T-helper 2 cell treated with Interferon-gamma antibody and Interleukin-4, amounts not matched to agents 100 ng/mL and 5 ng/mL, for 36 hours (primary cell): Measurements from ENCODE around the gene GIMAP4. TPM values are rescaled to one million over a fixed set of nuclear protein-coding genes. Genes with fewer than 3 reads are reported as not detected.
"Not testable (repeated sequence)": the region's sequence is repeated elsewhere in the genome, so short reads cannot be mapped to it uniquely, and the experiment has no call there.

Source experiments
- intact Hi-C: fragments of 100-400 bp; cut with micrococcal nuclease; formaldehyde crosslinking; loops from one replicate; pipeline ENCODE4 v1.15.1; 2023
- total RNA-seq: library from RNA; stranded (reverse); gene quantifications from 2 replicates; pipeline ENCODE4 v1.2.3, GENCODE V29; 2022

The GIMAP4 gene
- total RNA-seq, result 198 TPM in 2 replicates

DNA sequence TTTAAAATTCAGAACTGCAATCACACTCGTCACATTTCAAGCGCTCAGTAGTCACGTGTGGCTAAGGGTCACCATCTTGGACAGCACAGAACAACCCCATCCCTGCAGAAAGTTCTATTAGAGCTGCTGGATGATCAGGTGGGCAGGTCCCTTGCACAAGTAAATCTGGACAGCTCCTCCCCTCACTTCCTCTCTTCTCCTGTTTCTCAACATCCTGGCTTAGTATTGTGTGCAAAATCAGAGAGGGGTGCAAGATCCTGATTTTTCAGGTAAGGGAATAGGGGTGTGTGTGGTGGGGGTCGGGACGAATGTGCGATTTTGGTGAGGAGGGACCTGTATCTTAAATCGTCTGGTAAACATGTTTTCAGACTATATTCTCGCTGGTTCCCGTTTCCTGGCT, at the start of gene GIMAP4:
Gene GIMAP4, plus strand, starts transcription at position 222 of the 400 bp plus-strand sequence. CDS start 2,512 bp downstream, outside the sequence.
- intact Hi-C loops, result loop anchor here (2.0 to 5.0 kb wide), 3 partner anchors 65 to 170 kb away; partner anchors contain the start of genes GIMAP5, GIMAP6 and GIMAP8

DNA sequence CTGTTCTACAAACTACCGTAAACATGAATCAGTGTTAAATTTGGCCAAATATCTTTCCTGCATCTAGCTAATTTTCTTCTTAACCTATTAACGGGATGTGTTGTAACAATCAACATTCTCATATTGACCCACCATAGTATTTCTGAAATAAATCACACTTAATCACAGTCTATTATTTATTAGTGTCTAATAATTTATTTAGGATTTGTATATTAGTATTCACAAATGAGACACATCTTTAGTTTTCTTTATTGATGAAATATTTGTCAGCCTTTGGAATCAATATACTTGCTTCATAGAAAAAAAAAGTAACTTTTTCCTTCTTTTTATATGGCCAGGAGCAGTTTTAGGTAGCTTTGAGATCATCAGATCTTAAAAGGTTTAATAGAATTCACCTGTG, 47.9 kb upstream of the GIMAP4 start:
- intact Hi-C loops, result loop anchor here (2.0 to 5.0 kb wide), 3 partner anchors 37 to 168 kb away; partner anchors contain the start of gene GIMAP2

DNA sequence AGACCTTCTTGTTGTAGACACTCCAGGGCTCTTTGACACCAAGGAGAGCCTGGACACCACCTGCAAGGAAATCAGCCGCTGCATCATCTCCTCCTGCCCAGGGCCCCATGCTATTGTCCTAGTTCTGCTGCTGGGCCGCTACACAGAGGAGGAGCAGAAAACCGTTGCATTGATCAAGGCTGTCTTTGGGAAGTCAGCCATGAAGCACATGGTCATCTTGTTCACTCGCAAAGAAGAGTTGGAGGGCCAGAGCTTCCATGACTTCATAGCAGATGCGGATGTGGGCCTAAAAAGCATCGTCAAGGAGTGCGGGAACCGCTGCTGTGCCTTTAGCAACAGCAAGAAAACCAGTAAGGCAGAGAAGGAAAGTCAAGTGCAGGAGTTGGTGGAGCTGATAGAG, 47.0 kb upstream of the GIMAP4 start:
- intact Hi-C loops, result no loop called here

DNA sequence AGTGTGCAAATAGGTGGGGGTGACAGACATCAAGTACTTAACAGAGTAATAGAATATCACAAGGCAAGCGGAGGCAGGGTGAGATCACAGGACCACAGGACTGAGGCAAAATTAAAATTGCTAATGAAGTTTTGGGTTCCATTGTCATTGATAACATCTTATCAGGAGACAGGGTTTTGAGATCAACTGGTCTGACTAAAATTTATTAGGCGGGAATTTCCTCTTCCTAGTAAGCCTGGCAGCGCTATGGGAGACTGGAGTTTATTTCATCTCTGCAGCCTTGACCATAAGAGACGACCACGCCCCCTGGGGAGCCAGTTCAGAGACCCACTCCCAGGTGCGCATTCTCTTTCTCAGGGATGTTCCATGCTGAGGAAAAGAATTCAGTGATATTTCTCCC, 44.3 kb upstream of the GIMAP4 start:
- intact Hi-C loops, result not testable (repeated sequence)

DNA sequence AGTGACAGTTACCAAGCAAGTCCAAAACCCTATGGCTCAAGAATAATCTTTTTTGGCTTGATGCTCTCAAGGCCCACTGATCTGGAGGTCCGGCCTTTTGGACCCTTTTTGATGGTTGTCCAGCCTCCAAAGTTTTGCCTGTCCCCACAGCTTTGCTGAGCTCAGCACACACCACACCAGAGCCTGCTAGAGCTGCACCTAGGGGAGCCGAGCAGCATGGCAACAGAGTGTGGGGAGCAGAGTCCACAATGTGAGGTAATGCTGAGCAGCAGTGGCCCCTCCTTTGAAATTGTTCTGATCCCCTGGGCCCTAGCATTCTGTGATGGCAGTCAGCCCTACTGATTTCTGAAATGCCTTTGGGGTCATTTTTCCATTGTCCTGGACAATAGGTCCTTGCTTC, 43.2 kb upstream of the GIMAP4 start:
- intact Hi-C loops, result no loop called here

DNA sequence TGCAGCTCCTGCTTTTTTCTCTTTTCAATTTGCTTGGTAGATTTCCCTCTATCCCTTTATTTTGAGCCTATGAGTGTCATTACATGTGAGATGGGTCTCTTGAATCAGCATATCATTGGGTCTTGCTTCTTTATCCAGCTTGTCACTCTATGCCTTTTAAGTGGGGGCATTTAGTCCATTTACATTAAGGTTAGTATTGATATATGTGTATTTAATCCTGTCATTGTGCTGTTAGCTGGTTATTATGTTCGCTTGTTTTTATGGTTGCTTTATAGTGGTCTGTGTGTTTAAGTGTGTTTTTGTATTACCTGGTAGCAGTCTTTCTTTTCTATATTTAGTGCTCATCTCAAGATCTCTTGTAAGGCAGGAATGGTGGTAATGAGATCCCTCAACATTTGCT, 35.5 kb upstream of the GIMAP4 start:
- intact Hi-C loops, result no loop called here

DNA sequence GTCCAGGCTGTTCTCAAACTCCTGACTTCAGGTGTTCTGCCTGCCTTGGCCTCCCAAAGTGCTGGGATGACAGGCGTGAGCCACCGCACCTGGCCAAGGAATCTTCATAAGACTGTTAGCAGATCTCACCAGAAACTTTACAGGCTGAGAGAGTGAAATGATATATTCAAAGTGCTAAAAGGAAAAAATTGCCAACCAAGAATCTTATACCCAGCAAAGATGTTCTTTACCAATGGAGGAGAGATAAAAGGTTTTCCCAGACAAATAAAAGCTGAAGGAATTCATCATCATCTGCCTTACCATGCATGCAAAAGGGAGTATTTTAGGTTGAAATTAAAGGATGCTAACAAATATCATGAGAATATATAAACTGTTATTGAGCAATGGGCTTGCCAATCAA, 28.9 kb upstream of the GIMAP4 start:
- intact Hi-C loops, result no loop called here

DNA sequence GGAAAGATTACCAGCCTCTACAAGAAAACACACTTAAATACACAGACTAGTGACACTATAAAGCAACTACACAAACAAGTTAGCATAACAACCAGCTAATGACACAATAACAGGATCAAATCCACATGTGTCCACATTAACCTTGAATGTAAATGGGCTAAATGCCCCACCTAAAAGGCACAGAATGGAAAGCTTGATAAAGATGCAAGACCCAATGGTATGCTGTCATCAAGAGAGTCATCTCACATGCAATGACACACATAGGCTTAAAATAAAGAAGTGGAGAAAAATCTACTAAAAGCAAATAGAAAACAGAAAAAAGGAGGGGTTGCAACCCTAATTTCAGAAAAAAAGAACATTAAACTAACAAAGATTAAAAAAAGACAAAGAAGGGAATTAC, 14.0 kb upstream of the GIMAP4 start:
- intact Hi-C loops, result no loop called here

DNA sequence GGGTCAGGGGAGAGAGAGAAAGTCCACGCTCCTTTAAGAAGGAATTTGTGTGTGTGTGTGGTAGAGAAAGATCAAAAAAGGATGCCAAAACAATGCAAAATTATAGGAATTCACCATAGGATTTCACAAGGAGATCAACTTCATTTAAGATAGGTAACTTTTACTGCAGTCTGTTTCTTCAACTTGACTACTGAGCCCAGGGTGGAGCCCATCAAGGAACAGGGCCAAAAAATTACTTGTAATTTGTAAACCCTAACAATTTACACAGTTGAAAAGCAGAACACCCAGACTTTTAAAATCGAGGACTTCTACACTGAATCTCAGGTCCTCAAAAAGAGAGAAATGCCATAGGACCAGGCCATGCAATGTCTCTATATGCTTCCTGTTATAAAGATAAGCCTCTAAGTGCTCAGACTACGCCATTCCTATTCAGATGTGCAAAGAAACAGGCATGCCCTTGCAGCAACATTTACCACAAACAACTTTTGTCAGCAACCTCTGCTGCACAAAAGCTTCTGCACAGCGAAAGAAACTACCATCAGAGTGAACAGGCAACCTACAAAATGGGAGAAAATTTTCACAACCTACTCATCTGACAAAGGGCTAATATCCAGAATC, 10.6 kb upstream of the GIMAP4 start:
- intact Hi-C loops, result loop anchor here (2.0 kb wide), 1 partner anchor 38 kb away; no protein-coding TSS in a partner anchor

DNA sequence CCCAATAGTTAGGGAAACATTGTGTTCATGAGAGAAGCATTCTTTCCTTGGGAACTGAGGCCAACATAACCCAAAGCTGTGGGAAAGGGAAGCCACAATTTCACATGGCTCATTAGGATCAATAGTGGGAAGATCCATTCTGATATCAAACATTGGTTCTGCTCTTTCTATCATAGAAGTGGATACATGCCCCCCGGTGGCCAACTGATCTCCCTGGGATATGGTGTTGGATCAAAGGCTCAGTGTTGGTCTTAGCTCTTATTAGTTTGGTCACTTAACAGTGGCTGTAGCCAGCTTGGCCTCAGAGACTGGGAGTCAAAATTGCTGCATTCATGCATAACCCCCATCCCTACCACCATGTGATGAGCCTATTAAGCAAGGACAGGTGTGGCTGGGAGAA, 6.7 kb upstream of the GIMAP4 start:
- intact Hi-C loops, result no loop called here

DNA sequence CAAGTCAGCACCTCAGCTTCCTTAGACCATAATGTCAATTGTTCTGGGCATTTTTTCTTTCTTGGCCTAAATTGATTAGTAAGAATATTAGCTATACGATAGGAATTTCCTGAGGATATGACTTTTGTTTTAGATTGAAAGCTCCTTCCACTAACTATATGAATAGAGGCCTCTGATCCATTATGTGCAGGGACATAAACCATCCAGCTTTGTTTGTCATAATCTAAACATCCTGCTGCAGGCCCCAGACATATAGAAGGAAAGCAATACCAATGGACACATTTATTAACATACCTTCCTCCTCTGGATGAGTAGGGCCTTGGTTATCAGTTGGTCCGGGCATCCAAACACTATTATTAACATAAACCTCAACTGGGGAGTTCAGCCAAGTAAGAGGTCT, 4.3 kb upstream of the GIMAP4 start:
- intact Hi-C loops, result no loop called here

DNA sequence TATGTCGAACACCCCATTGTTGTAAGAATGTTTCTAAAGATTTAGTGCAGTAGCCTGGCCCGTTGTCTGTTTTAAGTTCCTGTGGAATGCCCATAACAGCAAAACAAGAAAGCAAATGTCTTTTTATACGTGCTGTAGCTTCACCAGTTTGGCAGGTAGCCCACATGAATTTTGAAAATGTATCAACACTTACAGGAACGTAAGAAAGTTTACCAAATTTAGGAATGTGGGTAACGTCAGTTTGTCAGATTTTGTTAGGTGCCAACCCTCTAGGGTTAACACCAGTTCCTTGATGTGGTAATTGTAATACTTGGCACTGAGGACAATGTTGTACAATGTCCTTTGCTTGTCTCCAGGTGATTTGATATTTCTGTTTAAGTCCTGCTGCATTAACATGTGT, 3.2 kb upstream of the GIMAP4 start:
- intact Hi-C loops, result no loop called here

DNA sequence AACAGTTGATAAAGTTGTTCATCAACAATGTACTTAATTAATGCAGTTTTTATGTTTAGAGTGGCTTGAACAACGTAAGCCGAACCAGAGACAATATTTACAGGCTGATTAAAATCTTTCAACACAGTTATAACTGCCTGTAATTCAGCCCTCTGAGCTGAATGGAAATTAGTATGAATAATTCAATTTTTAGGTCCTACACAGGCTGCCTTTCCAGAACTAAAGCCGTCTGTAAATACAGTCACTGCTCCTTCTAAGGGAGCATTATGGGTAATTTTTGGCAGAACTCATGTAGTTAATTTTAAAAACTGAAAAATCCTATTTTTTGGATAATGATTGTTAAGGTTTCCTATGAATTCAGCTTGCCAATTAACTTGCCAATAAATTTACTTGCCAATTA, 2.6 kb upstream of the GIMAP4 start:
- intact Hi-C loops, result no loop called here

DNA sequence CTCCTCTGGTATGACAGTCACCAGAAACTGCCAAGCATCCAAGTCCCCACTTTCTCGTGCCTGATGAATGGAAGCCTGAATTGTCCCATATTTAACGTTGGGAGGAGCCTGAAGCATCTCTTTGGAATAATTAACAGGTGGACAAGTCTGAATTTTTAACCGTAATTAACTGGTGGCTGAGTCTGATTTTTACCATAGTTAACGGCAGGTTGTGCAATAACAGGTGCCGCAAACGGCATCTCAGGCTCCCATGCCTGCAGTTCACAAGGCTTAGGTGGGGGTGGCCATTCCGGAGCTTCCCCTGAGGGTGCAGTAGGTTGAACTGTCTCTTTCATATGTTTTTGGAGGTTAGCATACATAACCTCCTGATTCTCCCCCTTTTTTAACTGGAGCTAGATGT, 2.0 kb upstream of the GIMAP4 start:
- intact Hi-C loops, result loop anchor here (5.0 kb wide), 2 partner anchors 67 to 172 kb away; partner anchors contain the start of genes GIMAP5 and GIMAP6

DNA sequence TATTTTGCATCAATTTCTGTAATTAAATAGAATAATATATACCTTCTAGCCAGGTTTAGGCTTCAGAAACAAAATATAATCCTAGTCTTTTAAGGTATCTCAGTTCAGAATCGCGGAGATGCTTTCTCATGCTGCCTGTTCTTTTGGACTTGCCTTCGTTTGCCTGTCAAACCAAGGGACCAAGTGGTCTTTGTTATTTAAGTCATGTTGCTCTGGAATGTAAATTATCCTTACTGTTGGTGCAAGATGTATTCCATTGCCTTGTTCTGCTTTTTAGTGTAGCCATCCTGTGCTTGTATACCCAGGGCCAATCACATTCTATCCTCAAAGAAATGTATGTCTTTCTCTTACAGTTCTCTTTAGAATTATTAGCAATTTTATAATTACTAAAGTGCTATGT, 1.1 kb upstream of the GIMAP4 start:
- intact Hi-C loops, result loop anchor here (2.0 to 5.0 kb wide), 3 partner anchors 66 to 171 kb away; partner anchors contain the start of genes GIMAP5, GIMAP6 and GIMAP8

DNA sequence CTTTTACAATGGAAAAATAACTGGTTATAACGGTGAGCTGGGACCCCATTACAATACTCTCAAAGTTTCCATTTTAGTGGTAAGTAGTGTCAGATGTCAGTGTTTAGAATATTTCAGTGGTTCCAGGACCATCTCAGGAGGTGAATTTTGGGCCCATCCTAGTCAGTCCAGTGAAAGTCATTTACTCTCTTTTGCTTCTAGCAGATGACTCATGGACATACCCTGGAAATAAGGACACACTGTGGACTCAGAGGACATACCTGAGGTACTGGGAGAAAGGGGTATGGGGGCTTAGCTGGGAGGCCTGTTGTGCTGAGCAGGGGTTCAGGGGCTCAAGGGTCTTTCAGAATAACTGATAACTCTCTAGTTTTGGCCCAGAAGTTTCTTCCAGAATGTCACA, 618 bp upstream of the GIMAP4 start:
- intact Hi-C loops, result loop anchor here (2.0 to 5.0 kb wide), 3 partner anchors 66 to 171 kb away; partner anchors contain the start of genes GIMAP5, GIMAP6 and GIMAP8

DNA sequence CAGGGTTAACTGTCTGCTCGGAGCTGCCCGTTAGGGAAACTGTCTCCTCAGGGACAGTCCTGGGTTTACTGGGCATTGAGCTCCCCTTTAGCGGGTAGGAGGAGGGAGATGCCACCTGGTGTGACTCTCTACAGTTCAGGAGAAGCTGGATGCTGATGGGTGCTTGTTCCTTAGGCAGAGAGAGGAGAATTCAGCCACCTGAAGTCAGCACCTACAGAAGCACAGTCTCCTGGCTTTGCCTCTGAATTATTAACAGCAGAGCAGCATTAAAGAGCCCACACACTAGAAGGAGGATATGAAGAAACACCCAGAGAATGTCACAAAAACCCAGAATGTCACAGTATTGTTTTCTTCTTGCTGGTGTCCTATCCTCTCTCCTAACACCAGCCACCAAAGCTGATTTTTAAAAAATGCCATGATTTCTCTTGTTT, 696 bp downstream of the GIMAP4 start:
- intact Hi-C loops, result loop anchor here (1.0 to 5.0 kb wide), 6 partner anchors 53 to 187 kb away; partner anchors contain the start of genes GIMAP5, GIMAP6, GIMAP7 and GIMAP8

DNA sequence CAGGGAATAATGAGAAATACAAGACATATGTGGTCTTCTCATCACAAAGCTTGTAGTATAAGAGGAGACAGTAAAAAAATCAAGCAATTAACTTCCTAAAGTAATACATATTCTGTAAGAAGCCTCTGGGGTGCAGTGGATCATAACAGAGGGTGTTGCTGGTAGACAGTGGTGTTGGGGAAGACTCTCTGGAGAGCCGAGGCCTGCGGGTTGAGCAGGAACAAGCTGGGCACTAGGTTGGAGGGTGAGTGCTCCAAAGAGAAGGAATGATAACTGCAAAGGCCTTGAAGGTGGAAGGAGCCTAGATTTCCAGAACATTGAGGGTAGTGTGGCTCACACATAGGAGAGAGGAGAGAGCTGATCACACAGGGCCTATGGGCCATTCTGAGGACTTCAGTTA, 1.5 kb downstream of the GIMAP4 start:
- intact Hi-C loops, result loop anchor here (1.0 to 5.0 kb wide), 5 partner anchors 54 to 187 kb away; partner anchors contain the start of genes GIMAP5, GIMAP6 and GIMAP7

DNA sequence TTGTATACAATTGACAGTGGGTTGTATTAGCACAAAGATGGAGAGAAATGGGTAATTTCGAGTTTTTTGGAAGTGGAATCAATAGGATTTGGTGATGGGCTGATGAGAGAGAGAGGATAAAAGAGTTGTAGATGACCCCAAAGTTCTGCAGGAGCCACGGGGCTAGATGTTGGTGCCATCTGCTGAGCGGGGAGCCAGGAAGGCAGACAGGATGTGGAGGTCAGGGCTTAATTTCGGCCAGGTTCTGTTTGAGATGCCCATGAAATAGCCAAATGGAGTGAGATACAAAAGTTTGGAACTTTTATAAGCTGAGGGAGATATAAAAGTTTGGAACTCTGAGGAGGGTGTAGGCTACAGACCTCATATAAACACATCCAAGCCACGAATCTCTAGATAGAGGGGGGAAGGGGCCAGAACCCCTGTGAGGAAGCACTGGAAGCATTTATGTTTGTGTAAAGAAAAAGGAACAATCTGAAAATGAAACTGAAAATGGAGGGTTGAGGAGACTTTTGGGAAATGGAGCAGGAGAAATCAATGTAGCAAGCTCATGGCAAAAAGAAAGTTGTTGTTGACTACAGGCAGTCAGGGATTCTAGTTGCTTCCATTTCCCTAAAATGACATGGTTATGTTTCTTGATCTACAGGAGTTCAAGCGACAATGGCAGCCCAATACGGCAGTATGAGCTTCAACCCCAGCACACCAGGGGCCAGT, 2.2 kb downstream of the GIMAP4 start:
- intact Hi-C loops, result loop anchor here (2.0 to 5.0 kb wide), 4 partner anchors 55 to 168 kb away; partner anchors contain the start of genes GIMAP5, GIMAP6 and GIMAP7

DNA sequence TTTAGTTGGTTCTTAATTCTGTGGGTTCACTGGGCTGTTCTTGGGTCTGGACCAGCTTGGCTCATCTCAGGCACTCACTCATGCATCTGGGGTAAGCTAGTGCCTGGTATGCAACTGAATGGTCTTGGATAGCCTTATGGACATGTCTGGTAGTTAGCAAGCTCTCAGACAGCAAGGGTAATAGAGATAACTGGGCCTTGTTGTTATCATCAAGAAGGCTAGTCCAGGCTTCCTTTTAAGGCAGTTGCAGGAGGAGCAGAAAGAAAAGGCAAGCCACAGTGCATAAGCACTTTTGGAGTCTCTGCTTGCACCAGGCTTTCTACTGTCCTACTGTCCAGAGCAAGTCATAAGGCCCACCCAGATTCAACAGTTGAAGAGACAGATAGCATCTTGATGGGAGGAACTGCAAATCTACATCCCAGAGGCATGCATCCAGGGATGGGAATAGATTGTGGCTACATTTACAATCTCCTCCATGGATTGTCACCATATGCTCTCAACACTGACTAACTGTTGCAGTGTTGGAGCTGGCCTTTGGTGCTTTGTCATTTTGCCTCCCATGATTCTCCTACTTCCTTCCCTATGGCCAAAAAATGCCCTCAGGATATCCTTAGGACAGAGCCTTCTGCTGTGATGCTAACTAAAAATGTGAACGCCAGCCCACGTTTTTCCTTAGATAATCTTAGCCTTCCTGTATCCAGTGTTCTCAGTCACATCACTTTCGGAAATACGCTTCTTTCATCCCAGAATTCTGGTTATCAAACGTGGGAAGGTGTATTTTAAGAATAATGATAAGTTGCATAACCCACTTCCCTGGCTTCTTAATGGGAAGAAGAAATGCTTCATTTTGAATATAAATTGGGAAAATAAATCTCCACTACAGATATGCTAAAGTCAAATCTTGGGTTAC, 3.6 kb downstream of the GIMAP4 start:
- intact Hi-C loops, result no loop called here

DNA sequence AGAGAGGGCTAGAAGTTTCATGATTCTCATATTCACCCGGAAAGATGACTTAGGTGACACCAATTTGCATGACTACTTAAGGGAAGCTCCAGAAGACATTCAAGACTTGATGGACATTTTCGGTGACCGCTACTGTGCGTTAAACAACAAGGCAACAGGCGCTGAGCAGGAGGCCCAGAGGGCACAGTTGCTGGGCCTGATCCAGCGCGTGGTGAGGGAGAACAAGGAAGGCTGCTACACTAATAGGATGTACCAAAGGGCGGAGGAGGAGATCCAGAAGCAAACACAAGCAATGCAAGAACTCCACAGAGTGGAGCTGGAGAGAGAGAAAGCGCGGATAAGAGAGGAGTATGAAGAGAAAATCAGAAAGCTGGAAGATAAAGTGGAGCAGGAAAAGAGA, 5.3 kb downstream of the GIMAP4 start:
- intact Hi-C loops, result no loop called here
